HG02885 (cell line): Measurements from ENCODE around the gene CDC34.

ENCODE experiments used
- ATAC-seq: cut with Tn5 transposase; IDR thresholded peaks from one replicate; pipeline ENCODE4 v1.9.1; 2021; ENCODE audit warnings: mild to moderate bottlenecking; ENCODE audit not compliant: unreplicated experiment, poor library complexity

CDC34 gene

GRCh38 chr19:496986-497385 is 34.6 kb upstream of the CDC34 start:
- ATAC-seq = no peak

GRCh38 chr19:497491-497868 is 34.1 kb upstream of the CDC34 start:
- ATAC-seq = no peak

DNA sequence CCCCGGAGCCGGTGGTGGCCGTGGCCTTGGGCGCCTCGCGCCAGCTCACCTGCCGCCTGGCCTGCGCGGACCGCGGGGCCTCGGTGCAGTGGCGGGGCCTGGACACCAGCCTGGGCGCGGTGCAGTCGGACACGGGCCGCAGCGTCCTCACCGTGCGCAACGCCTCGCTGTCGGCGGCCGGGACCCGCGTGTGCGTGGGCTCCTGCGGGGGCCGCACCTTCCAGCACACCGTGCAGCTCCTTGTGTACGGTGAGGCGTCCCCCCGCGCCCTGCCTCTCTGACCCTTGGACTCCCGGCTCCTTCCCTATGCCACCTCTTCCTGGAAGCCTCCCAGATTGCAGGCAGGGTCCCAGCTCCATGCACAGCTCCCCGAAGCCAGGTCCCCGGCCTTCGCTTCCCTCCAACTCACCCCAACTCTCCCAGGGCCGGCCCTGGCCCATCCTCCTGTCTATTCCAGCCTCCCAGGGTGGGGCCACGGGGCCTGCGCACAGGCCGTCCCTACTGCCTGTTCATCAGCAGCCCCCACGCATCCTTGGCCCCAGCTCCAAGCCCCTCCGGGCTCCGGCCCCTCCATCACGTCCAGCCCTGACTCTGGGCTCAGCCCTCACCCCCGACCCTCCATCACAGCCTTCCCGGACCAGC is 33.6 kb upstream of the CDC34 start:
- ATAC-seq = no peak

- no peak for ATAC-seq
Observed at GRCh38 chr19:498511-498891, 33.1 kb upstream of the CDC34 start.

DNA sequence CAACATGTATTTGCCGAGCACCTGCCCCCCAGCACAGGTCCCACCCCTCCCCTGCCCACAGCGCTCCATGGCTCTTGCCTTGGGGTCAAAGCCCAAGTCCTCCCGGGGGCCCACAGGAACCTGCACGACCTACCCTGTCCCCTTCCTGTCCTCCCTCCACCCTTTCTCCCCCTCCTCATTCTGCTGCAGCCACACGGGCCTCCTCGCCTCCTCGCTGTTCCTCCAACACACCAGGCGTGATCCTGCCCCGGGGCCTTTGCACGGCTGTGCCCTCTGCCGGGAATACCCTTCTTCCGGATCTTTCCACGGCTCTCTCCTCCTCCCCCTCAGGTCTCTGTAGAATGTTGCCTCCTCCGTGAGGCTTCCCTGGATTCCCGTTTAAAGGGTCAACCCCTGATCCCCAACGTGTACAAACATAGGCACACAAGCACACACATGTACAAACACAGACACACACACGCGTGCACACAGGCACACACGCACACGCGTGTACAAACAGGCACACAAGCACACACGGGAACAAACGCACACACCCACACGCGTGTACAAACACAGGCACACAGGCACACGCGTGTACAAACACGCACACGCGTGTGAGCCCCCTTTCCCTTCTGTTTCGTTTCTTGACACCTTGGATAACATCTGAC is 32.5 kb upstream of the CDC34 start:
- ATAC-seq = no peak

GRCh38 chr19:501646-502045 is 29.9 kb upstream of the CDC34 start:
- ATAC-seq = no peak

DNA sequence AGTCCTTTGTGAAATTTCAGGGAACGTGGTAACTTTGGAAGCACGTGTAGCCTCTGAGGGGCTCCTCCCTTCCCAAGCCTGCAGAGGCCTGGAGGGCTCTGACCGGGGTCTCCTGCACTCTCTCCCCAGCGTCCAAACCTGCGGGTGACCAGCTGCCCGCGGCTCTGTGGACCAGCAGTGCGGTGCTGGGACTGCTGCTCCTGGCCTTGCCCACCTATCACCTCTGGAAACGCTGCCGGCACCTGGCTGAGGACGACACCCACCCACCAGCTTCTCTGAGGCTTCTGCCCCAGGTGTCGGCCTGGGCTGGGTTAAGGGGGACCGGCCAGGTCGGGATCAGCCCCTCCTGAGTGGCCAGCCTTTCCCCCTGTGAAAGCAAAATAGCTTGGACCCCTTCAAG is 26.9 kb upstream of the CDC34 start:
- ATAC-seq = no peak

DNA sequence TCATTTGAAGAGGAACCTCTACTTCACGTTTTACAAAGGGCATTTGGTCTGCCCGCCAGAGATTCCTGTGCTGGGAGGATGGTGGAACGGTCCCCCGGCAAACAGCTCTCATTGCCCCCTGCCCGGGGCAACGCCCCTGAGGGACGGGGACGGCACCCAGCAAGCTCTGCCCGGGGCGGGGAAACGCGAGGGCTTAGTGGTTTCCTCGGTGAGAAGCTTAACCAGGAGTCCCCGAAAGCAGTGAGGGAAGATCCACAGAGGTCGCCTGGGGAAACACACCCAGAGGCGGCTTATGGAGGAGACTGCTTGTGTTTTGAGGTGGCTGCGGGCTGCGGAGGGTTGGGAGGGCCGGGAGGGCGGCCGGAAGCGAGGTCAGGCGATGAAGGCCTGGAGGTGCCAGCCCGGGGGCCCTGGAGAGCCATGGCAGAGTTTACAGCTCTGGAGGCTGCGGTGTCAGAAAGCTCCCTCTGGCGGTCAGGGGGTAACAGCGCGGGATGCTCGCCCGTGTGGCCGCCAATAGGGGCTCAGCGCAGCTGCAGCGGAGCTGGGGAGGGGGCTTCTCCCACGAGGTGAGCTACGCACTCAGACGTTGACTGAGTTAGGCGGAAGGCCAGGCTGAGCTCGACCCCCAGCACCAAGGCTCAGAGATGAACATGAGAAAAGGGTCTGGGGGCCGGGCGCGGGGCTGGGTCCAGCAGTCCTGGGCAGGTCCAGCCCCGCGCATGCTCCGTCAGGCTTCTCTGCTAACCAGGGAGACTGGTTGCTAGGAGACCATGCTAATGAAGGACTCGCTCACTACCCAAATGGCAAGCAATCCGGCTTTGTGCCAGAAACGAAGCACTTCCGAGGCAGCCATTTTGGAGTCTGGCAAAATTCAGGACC is 24.9 kb upstream of the CDC34 start:
- peak; percentile 66 for ATAC-seq

DNA sequence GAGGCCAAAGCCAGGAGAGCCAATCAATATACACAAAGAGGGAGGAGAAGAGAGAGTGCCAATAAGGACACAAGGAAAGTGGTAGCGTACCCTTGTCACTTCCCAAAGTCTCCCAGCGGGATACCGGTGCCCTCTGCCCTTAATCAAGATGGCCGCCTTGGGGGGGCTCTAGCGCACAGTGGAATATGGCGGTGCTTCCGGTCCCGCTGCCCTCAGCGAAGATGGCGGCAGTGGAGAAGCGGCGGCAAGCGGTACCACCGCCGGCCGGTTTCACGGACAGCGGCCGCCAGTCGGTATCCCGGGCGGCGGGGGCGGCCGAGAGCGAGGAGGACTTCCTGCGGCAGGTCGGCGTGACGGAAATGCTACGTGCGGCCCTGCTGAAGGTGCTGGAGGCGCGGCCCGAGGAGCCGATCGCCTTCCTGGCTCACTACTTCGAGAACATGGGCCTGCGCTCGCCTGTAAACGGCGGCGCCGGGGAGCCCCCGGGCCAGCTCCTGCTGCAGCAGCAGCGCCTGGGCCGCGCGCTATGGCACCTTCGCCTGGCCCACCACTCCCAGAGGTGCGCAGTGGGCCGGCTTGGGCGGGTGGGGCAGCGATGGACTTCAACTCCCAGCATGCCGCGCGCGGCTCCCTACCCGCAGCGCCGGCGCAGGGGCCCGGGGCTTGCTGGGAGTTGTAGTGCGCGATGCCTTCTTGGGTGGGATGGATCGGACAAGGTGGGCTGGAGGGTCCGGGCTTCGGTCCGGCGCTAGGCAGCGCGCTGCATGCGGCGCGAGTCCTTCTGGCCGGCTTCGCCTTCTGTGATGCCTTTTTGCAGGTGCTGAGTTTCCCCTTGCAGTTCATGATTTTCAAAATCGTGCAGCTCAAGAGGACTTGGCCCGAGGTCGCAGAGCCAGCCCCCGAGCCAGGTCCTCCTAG is 24.0 kb upstream of the CDC34 start, which contains the start of gene TPGS1:
Gene TPGS1 (plus strand): TSS at position 212 of the 918 bp plus-strand sequence. CDS start 10 bp downstream, at position 222.
- peak; percentile 62 for ATAC-seq

GRCh38 chr19:508204-509150 is 23.1 kb upstream of the CDC34 start:
- no peak for ATAC-seq

- peak; percentile 37 for ATAC-seq
Observed at GRCh38 chr19:510606-511100, 20.9 kb upstream of the CDC34 start.

DNA sequence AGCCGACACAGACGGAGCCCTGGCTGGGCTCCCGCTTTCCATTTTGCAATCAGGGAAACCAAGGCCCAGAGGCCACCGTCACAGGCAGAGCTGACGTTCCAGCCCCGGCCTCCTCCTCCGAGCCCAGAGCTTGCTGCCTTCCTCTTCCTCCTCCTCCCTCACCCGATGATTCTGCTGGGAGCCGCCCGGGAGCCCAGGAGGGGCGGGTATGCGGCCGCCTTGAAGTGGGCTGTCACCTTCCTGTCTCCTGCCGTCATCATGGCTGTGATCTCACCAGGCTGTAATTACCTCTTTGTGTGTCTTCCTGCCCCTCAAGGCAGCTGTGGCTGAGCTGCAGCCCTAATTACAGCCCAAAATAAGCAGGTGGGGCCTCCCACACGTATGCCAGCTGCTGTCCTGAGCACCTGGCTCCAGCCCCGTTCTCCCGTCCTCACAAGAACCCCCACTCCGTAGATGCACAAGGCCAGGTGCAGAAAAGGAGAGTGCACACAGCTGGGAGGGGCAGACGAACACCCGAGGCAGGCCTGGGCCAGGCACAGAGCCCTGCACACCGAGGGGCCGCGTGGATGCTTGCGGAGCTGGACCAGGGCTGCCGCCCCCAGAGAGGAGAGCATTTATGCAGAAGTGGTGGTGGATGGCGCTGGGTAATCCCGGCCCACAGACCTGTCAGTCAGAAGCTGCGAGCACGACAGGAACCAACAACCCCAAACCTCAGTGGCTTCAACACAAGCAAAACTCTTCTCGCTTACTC is 20.3 kb upstream of the CDC34 start:
- ATAC-seq = no peak

DNA sequence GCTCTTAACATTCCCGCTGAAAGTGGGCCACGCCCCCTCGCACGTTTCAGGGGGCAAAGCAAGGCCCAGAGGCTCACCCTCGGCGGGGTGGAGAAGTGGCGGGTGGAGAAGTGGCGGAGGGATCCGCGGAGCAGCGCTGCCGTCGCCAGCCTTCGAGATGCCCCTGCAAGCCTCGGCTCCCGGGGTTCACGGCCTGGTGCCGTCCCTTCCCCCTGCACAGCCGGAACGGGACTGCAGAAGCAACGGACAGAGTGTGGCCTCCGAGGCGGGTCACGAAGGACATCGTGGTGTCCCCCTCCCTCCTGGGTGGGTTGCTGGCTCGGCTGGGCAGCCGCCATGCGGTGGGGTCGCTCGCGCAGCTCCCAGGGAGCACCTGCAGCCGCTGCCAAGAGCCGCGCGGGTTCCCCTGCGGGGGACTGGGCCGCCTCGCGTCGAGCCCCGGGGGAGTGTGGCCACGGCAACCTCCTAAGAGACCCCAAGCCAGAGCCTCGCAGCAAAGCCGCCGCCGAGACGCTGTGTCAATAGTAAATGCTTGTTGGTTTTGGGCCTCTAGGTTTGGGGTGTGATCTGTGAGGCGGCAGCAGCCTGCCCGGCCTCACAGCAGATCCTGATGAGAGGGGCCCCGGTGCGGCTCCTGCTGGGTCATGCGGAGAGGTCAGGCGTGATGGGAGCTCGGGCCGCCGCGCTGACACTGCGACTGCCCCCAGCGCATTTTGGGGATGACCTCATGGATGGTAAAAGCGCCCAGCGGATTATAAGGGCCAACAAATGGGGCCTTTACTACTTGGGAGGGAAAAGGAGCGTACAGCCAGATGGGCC is 18.8 kb upstream of the CDC34 start:
- ATAC-seq = no peak

- ATAC-seq = no peak
Observed at GRCh38 chr19:513368-514165, 18.0 kb upstream of the CDC34 start.

DNA sequence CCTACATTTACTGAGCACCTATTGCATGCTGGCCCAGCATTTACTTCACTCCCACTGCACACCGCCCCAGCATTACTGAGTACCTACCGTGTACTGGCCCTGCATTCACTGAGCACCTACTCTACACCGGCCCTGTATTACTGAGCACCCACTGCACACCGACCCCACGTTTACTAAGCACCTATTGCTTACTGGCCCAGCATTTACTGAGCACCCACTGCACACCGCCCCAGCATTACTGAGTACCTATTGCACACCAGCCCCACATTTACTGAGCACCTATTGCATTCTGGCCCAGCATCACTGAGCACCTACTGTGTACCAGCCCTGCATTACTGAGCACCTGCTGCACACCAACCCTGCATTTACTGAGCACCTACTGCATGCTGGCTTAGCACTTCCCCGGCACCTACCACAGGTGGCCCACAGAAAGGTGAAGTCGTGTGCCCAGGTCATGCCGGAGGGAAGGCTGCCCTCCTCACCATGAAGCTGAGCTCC is 17.3 kb upstream of the CDC34 start:
- no peak for ATAC-seq
